NCI-H510A (cell line): ENCODE data around the gene IGFALS.

ENCODE experiments used
- DNase-seq: peaks from one replicate; lab custom pipeline; 2025; lab: John Stamatoyannopoulos, UW

Gene IGFALS

DNA sequence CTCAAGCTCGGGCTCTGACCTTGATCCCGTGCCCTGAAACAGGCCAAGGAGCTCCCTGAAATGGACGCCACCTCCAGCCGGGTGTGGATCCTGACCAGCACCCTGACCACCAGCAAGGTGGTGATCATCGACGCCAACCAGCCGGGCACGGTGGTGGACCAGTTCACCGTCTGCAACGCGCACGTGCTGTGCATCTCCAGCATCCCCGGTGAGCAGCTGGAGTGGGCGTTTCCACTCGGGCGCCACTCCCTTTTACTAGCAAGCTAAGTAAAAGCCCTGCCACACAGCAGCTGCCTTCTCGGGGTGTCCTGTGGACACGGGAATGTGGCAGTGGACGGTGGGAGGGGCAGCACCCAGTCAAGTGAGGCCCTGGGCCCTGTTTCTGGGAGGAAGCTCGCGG is 28.5 kb downstream of the IGFALS start:
- no peak for DNase-seq

DNA sequence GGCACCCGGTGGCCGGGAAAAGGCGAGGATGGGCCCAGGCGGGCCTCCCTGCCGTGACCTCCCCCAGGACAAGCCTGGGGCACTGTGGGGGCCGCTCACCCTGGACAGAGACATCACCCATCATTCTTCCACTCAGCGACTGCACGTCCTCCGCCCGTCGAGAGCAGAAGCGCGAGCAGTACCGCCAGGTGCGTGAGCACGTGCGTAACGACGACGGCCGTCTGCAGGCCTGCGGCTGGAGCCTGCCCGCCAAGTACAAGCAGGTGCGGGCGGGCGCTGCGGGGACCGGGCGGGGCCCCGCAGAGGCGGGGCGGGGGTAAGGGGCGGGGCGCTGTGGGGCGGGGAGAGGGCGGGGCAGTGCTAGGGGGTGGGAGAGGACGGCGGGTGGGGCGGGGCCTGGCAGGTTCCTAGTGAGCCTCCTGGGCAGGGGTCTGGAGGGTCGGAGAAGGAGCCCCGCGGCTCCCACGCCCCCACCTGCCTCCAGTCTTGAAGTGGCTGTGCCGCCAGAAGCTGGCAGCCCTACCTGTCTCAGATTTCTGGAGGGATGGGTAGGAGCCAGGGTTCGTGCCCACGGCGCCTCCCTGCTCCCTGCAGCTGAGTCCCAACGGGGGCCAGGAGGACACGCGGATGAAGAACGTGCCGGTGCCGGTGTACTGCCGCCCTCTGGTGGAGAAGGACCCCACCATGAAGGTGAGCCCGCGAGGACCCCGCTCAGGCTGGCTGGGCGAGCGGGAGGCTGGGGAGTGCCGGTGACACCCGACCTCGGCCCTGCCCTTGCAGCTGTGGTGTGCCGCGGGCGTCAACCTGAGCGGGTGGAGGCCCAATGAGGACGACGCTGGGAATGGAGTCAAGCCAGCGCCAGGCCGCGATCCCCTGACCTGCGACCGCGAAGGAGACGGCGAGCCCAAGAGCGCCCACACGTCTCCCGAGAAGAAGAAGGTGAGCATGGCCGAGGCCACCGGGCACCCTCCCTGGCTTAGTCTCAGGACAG is 29.7 kb downstream of the IGFALS start:
- DNase-seq = no peak

- no peak for DNase-seq
Measured at GRCh38 chr16:1762879-1763520, 30.5 kb downstream of the IGFALS start.

GRCh38 chr16:1762196-1762878 is 31.2 kb downstream of the IGFALS start:
- DNase-seq = no peak

DNA sequence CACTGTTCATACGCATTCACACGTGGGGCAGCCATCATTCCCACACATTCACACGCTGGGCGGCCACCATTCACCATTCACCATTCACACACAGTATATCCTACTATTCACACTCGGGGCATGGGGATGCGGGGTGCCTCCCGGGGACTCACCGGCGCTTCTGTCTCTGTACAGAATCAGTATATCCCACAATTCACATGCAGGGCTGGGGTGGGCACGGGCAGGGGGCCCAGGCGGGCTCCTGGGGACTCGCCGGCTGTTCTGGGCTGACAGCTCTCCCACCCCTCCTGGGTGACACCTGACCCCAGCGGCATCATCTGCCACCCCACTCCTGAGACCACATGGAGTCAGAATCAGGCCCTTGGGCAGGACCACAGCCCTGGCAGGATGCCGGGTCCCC is 31.8 kb downstream of the IGFALS start:
- no peak for DNase-seq

- DNase-seq = no peak
Measured at GRCh38 chr16:1760911-1761310, 32.6 kb downstream of the IGFALS start.

GRCh38 chr16:1759511-1759910 is 34.0 kb downstream of the IGFALS start:
- DNase-seq = no peak

DNA sequence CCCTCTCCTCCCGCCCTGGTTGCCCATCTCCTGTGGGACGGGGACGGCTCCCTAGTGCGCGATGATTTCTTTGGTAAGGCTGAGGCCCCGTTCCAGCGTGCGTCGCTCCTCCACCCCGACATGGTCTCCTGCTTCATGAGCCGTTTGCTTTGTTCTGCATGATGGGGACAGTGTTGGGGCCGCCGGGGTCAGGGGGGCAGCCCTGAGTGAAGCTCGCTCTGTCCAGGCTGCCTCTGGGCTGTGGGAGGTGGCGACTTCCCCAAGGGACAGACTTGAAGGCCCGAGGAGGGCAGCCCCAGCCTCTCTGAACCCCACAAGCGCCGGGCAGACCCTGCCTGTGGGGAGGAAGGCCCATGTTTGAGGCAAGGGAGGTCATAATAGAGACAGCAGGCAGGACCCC is 34.6 kb downstream of the IGFALS start:
- DNase-seq = no peak

- no peak for DNase-seq
Measured at GRCh38 chr16:1757714-1758461, 35.6 kb downstream of the IGFALS start.

DNA sequence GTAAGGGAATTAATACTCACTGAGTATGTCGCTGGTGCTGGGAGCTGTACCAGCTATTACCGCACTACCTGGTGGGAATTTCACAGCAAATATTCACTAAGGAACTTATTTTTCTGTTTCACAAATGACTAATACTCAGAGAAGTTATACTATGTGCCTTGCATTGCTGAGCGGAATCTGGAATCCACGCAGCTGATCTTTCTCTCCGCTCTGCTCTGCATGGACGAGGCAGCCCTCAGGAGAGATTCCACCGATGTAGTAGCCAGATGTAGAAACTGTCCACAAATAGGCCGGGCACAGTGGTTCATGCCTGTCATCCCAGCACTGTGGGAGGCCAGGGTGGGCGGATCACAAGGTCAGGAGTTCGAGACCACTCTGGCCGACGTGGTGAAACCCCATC is 39.3 kb downstream of the IGFALS start:
- no peak for DNase-seq

DNA sequence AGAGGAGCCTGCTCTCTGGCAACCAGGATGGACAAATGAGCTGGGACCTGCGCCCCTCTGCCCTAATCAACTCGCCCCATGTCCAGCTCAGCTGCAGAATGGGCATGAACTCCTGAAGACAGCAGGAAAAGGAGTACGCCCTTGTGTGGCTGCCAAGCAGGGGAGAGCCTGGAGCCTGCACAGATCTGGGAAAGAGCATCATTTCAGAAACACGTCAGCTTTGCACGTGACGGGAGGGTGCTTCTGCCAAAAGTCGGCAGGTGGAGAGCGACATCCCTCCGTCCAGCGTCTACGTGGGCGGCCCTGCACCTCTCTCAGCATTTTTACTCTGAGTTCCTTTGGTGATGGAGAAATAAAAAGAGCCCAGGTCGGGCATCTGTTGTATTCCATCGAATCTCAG is 40.7 kb downstream of the IGFALS start:
- DNase-seq = no peak

DNA sequence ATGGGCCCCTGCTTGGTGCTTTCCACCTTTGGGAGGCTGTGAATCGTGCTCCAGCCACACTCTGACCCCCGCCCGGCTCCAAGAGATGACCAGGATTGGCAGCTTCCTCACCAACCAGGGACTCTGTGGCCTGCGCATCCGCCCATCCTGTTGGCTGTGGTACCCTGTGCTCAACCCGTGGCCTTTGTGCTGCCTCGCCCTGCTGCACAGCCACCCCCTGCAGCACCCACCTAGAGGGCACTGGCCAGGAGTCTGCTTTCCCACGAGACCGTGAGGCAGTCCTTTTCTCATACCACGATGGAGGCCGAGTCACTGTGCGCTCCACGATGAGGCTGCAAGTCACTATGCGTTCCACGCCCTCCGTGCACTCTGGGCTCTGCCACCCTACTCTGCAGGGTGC is 41.6 kb downstream of the IGFALS start:
- no peak for DNase-seq

DNA sequence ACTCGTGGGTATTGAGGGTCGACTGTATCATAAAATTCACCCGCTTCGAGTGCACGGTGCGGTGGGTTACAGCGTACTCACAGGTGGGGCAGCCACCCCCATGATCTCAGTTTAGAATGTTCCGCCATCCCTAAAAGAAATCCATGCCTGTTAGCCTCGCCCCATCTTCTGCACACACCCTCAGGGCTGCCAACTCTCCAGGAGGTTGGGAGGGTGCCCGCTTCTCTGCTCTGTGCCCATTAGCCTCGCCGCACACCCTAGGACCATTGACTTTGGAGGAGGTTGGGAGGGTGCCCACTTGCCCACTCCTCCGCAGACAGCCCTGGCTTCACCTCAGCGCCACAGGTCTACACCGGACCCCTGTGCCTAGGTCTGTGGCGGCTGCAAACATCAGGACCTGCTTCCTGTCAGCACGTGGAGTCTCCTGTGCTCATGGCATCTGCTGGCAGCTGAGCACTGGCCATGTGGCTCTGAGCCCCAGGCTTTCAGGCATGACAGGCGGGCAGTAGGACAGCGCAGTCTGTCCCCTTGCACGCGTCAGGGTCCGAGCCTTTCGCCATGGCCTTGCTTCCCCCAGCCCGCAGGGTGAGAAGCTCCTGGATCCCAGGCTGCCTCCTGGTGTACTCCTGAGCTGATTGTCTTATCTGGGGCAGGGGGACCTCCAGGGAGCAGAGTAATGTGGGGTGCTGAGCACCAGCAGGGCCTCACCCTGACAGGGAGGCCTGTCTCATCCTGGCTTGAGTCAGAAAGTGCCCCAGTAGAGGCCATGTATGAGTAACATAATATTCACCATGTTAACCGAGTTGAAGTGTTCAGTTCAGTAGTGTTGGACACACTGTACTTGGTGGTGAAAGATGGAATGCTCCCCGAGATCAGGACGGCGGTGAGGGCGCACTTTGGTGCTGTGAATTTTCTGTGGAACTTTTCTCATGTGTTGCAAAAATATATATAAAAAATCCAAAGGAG is 44.1 kb downstream of the IGFALS start:
- no peak for DNase-seq

GRCh38 chr16:1747934-1748333 is 45.6 kb downstream of the IGFALS start:
- no peak for DNase-seq

- DNase-seq = no peak
Measured at GRCh38 chr16:1746693-1747195, 46.8 kb downstream of the IGFALS start.

DNA sequence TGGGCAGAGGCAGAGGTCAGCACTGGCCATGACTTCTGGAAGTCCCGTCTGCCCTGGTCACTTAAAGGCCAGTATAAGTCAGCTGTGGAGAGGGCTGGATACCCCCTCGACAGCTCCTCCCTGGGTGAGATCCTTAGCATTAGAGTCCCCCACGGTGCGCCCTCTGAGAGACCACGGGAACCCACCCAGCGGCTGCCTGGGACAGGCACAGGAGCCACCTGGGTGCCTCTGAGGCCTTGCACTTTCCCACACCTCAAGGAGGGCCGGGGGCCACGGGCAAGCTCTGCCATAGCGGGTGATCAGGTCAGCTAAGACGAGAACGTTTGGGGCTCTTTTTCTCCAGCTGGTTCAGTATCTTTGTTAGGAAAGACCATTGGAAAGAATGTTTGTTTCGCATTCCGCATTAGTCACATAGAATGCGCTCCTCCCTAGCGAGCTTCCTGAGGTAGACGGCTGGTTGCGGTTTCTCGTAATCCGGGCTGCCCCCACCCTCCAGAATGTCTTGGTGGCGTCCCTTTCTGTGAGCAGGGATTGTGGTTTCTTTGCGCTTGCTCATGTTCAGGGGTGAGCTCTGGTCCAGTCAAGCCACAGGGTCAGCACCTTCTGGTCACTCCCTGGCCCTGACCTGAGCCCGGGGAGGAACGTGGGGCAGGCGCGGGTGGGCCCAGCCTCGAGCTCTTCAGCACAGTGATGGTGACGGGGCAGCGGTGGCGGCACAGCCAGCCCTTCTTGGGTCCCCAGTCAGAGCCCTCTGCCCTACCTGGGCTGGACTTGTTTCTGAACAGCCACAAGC is 47.4 kb downstream of the IGFALS start:
- DNase-seq = no peak

DNA sequence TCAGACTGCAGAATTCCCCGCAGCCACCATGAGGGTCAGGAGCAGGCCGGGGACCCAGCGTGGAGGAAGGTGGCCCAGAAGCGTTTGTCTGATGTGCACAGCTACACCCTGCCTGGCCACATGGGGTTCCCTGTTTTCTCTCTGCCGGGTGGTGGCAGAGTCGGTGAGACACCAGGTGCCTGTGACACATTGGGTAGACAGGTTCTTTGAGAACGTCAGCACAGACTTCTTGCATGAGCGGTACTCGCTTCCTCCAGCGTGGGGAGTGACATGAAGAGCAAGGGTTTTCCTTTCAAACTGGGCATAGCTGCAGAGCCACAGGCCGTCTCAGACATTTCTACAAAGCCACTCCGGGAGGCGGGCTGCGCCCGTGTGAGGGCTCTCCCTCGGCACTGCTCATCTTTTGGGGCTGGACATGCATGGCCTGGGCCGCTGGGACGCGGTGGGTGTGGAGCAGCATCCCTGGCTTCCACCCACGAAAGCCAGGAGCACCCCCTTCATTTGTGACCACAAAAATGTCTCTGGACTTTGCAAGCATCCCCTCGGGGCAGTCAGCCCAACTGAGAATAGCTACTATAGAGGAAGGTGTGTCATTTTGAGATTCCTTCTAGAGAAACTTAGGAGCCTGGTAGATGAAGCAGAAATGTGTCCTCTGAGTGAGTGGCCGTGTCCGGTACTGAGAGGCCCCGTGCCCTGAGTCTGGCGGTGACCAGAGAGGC is 48.2 kb downstream of the IGFALS start:
- no peak for DNase-seq

GRCh38 chr16:1744338-1744840 is 49.1 kb downstream of the IGFALS start:
- no peak for DNase-seq
